Gastroesophageal sphincter (tissue), 4 donors: ENCODE measurements around the gene GPR87. TPM values are rescaled to one million over a fixed set of nuclear protein-coding genes. Genes with fewer than 3 reads are reported as not detected.

Experiments
- ATAC-seq: fragments of 150-250 bp; one replicate; pipeline ENCODE4 v1.9.1; 2016; ENCODE audit warnings: mild to moderate bottlenecking, moderate library complexity
- H3K27ac ChIP-seq, 4 donors: fragments of 200-600 bp; sonication (generic) in 3 of 4; 1 replicate in 3 of 4; 2 replicates in 1 of 4; pipeline ENCODE4 v1.5.1; 2016 to 2019
- H3K27me3 ChIP-seq: fragments of 200-600 bp; sonication (generic); one replicate; pipeline ENCODE4 v1.5.1; 2019
- H3K36me3 ChIP-seq, 2 donors: fragments of 200-600 bp; sonication (generic); one replicate each; pipeline ENCODE4 v1.5.1; 2019; ENCODE audit warnings: control low read depth in 1 of 2
- H3K4me1 ChIP-seq, 3 donors: fragments of 200-600 bp; sonication (generic); 1 replicate in 2 of 3; 2 replicates in 1 of 3; pipeline ENCODE4 v1.5.1; 2016 to 2019; ENCODE audit warnings: control low read depth in 2 of 3
- H3K4me3 ChIP-seq, 2 donors: fragments of 200-600 bp; sonication (generic); one replicate each; pipeline ENCODE4 v1.5.1; 2019; ENCODE audit warnings: mild to moderate bottlenecking in 1 of 2, moderate library complexity in 1 of 2
- H3K9me3 ChIP-seq, 3 donors: fragments of 200-600 bp; sonication (generic); one replicate each; pipeline ENCODE4 v1.5.1; 2017 to 2019; ENCODE audit warnings: control low read depth in 2 of 3
- CTCF ChIP-seq, 4 experiments: fragments of 200-600 bp in 2 of 4; fragments of 450-650 bp in 2 of 4; sonication (generic) in 1 of 4; IDR thresholded peaks; one replicate each; pipeline ENCODE4 v1.5.1; 2017 to 2019; ENCODE audit warnings: antibody characterized with exemption in 4 of 4, mild to moderate bottlenecking in 2 of 4, moderate library complexity in 2 of 4
- EP300 ChIP-seq: sonication (generic); formaldehyde crosslinking; IDR thresholded peaks from one replicate; pipeline ENCODE4 v1.6.1; 2017; ENCODE audit warnings: antibody characterized with exemption, mild to moderate bottlenecking
- POLR2A ChIP-seq, 2 donors: fragments of 450-650 bp; IDR thresholded peaks; one replicate each; pipeline ENCODE4 v1.6.1; 2017; ENCODE audit warnings: antibody characterized with exemption in 2 of 2, mild to moderate bottlenecking in 2 of 2, moderate library complexity in 1 of 2
- POLR2AphosphoS5 ChIP-seq: sonication (generic); formaldehyde crosslinking; IDR thresholded peaks from one replicate; pipeline ENCODE4 v1.6.1; 2017; ENCODE audit warnings: antibody characterized with exemption
- WGBS, 2 donors: methylation state at CpG; one replicate each; pipeline ENCODE4 v1.1.5; 2018; ENCODE audit warnings: low coverage in 1 of 2; 5-methylcytosine and 5-hydroxymethylcytosine counted together
- total RNA-seq, 4 donors: library from RNA; depleted of rRNA; stranded (reverse); fragments of >200 nt; gene quantifications; one replicate each; pipeline ENCODE4 v1.1.0, GENCODE V29; 2016

Gene GPR87
- 1 to 10 TPM in 1 of 4 donors, not detected in 3; 3.5 TPM for total RNA-seq

GRCh38 chr3:151316267-151316991 lies at the start of gene GPR87:
GPR87 (minus strand) TSS chr3:151316820; CDS start chr3:151300100, 16,720 bp downstream.
- 64 to 78% methylated on average over 5 to 7 of the region's 7 CpGs for WGBS, 2 donors

GRCh38 chr3:151362751-151363174 lies 46.1 kb upstream of the GPR87 start:
- no peaks in the 10 kb centered on the region for H3K9me3 ChIP-seq
- H3K27ac ChIP-seq: no peak overlapping the region
- no peak overlapping the region for H3K4me3 ChIP-seq
- no peak for ATAC-seq
- H3K36me3 ChIP-seq: no peaks in the 10 kb centered on the region
- WGBS, 2 donors: 59 to 63% methylated on average over 3 of the region's 3 CpGs
- H3K4me1 ChIP-seq: no peaks in the 10 kb centered on the region
- no peak for TF ChIP-seq POLR2A (IDR thresholded peaks at IDR 0.05)
- no peak for TF ChIP-seq EP300
- TF ChIP-seq POLR2AphosphoS5: no peak
- no peak for TF ChIP-seq CTCF (IDR thresholded peaks at IDR 0.05)
- H3K27me3 ChIP-seq: no peaks in the 10 kb centered on the region

More at GRCh38 chr3:151316267-151316991, at the start of gene GPR87:
- TF ChIP-seq EP300 (no peak), POLR2AphosphoS5 (no peak), POLR2A (IDR thresholded peaks at IDR 0.05) (no peak), CTCF (IDR thresholded peaks at IDR 0.05) (no peak)
- Histone ChIP-seq H3K27me3 (no peaks in the 10 kb centered on the region), H3K36me3 (no peaks in the 10 kb centered on the region), H3K4me1 (no peaks in the 10 kb centered on the region), H3K4me3 (no peak within 1 kb of the TSS), H3K27ac (no peak within 1 kb of the TSS), H3K9me3 (no peaks in the 10 kb centered on the region)
- ATAC-seq: no peak

GRCh38 chr3:151357463-151357850 lies 40.8 kb upstream of the GPR87 start:
- TF ChIP-seq EP300 (no peak), POLR2AphosphoS5 (no peak), CTCF (IDR thresholded peaks at IDR 0.05) (no peak), POLR2A (IDR thresholded peaks at IDR 0.05) (no peak)
- H3K27me3 ChIP-seq: no peaks in the 10 kb centered on the region
- 49 to 64% methylated on average over 2 of the region's 2 CpGs for WGBS, 2 donors
- ATAC-seq: no peak
- H3K27ac ChIP-seq: no peak overlapping the region
- H3K9me3 ChIP-seq: no peaks in the 10 kb centered on the region
- no peaks in the 10 kb centered on the region for H3K36me3 ChIP-seq
- no peak overlapping the region for H3K4me3 ChIP-seq
- H3K4me1 ChIP-seq: peaks cover 0 to 11% (median 0%) of the 10 kb centered on the region in 3 donors

- Histone ChIP-seq H3K27ac (no peak overlapping the region), H3K4me3 (no peak overlapping the region), H3K36me3 (no peaks in the 10 kb centered on the region), H3K27me3 (no peaks in the 10 kb centered on the region), H3K4me1 (peaks cover 0 to 11% (median 0%) of the 10 kb centered on the region in 3 donors), H3K9me3 (no peaks in the 10 kb centered on the region)
- WGBS, 2 donors: 43% methylated on average over 2 of the region's 2 CpGs; no CpG with 5 or more reads in 1 of the 2 donors
- no peak for TF ChIP-seq POLR2A (IDR thresholded peaks at IDR 0.05)
- no peak for TF ChIP-seq POLR2AphosphoS5
- TF ChIP-seq CTCF (IDR thresholded peaks at IDR 0.05): no peak
- TF ChIP-seq EP300: no peak
- ATAC-seq: no peak
Measured at GRCh38 chr3:151356794-151357462, 40.3 kb upstream of the GPR87 start.
